Sigmoid colon (tissue), 7 donors: ENCODE results near the gene STK24. TPM values are rescaled to one million over a fixed set of nuclear protein-coding genes. Genes with fewer than 3 reads are reported as not detected.

Experiments
- DNase-seq: peaks from one replicate; pipeline ENCODE4 v3.0.0-alpha.2; 2019
- H3K27ac ChIP-seq, 4 donors: fragments of 200-600 bp; sonication (generic); one replicate each; pipeline ENCODE4 v1.5.1; 2016 to 2019; ENCODE audit warnings: mild to moderate bottlenecking in 1 of 4
- H3K27me3 ChIP-seq, 3 donors: fragments of 200-600 bp; sonication (generic); one replicate each; pipeline ENCODE4 v1.5.1; 2019; ENCODE audit warnings: mild to moderate bottlenecking in 1 of 3
- H3K36me3 ChIP-seq, 4 donors: fragments of 200-600 bp; sonication (generic); one replicate each; pipeline ENCODE4 v1.5.1; 2016 to 2019
- H3K4me1 ChIP-seq, 4 donors: fragments of 200-600 bp; sonication (generic); one replicate each; pipeline ENCODE4 v1.5.1; 2017 to 2019
- H3K4me3 ChIP-seq, 4 donors: fragments of 200-600 bp; sonication (generic); one replicate each; pipeline ENCODE4 v1.5.1; 2017 to 2019; ENCODE audit warnings: mild to moderate bottlenecking in 2 of 4, moderate library complexity in 1 of 4
- H3K9me3 ChIP-seq, 4 donors: fragments of 200-600 bp in 3 of 4; sonication (generic) in 3 of 4; one replicate each; pipeline versions ENCODE4 v1.5.1 to v1.6.1; 2013 to 2019
- EP300 ChIP-seq, 4 donors: sonication (generic); formaldehyde crosslinking; IDR thresholded peaks; one replicate each; pipeline ENCODE4 v1.6.1; 2017; ENCODE audit warnings: antibody characterized with exemption in 4 of 4
- POLR2A ChIP-seq, 2 donors: fragments of 450-650 bp; IDR thresholded peaks; one replicate each; pipeline ENCODE4 v1.6.1; 2016; ENCODE audit warnings: antibody characterized with exemption in 2 of 2, mild to moderate bottlenecking in 2 of 2, moderate library complexity in 2 of 2
- POLR2AphosphoS5 ChIP-seq, 4 donors: sonication (generic); formaldehyde crosslinking; IDR thresholded peaks; one replicate each; pipeline ENCODE4 v1.6.1; 2017; ENCODE audit warnings: antibody characterized with exemption in 4 of 4
- WGBS, 2 donors: extraction: QIAGEN DNeasy Blood & Tissue Kit; methylation state at CpG; one replicate each; pipeline ENCODE4 v1.1.7; 2013; 5-methylcytosine and 5-hydroxymethylcytosine counted together
- intact Hi-C: fragments of 100-400 bp; cut with DNase I; formaldehyde crosslinking; loops from one replicate; pipeline ENCODE4 v1.15.1; 2023
- polyA plus RNA-seq, 3 donors: library from polyadenylated mRNA; stranded (reverse); fragments of 200-250 nt; gene quantifications; one replicate each; pipeline ENCODE4 v1.2.3, GENCODE V29; 2013
- total RNA-seq, 4 donors: library from RNA; depleted of rRNA; stranded (reverse); fragments of >200 nt; gene quantifications; one replicate each; pipeline ENCODE4 v1.1.0, GENCODE V29; 2016
- TF ChIP-seq, protein P1 (sequence below), 4 experiments: fragments of 450-650 bp in 3 of 4; fragments of 200-600 bp in 1 of 4; IDR thresholded peaks; one replicate each; pipeline ENCODE4 v1.5.1; 2016 to 2019; ENCODE audit warnings: antibody characterized with exemption in 4 of 4, mild to moderate bottlenecking in 3 of 4, moderate library complexity in 2 of 4
- donor health status: healthy with polysubstance abuse.
- donor health status: Bipolar disorder and iron deficiency.
- donor health status: healthy.

Gene STK24
- total and polyA plus RNA-seq, 7 donors = 59.7 to 200 (median 78.9) TPM

DNA sequence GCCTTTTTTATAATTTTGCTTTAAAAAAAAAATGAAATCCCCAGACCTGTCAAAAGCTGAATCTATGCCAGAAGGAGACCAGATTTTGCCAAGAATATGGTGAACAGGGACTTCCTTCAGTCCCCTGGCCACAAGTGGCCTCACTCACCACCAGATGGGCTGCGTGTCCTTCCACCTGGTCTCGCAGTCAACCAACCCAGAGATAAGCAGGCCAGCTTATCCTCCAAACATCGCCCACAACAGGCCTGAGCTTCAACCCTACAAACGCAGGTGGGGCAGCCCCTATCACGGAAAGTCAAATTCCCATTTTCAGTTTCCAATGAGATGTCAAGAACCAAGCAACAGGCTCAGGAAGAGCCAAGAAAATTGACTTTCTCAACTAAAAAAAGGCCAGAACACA, 30.5 kb downstream of the STK24 start:
- DNase-seq = no peak
- Histone ChIP-seq H3K4me1 (peaks cover 0 to 61% (median 53%) of the 10 kb centered on the region in 4 donors), H3K36me3 (peaks cover 0 to 5% (median 0%) of the 10 kb centered on the region in 4 donors), H3K4me3 (no peak overlapping the region), H3K27ac (no peak overlapping the region), H3K27me3 (no peaks in the 10 kb centered on the region), H3K9me3 (no peaks in the 10 kb centered on the region)
- WGBS, 2 donors = 87 to 91% methylated on average over 5 of the region's 5 CpGs
- intact Hi-C loops = no loop called here
- TF ChIP-seq EP300 (IDR thresholded peaks at IDR 0.05) (no peak), POLR2A (IDR thresholded peaks at IDR 0.05) (no peak), POLR2AphosphoS5 (IDR thresholded peaks at IDR 0.05) (no peak)
- TF ChIP-seq, protein P1, sequence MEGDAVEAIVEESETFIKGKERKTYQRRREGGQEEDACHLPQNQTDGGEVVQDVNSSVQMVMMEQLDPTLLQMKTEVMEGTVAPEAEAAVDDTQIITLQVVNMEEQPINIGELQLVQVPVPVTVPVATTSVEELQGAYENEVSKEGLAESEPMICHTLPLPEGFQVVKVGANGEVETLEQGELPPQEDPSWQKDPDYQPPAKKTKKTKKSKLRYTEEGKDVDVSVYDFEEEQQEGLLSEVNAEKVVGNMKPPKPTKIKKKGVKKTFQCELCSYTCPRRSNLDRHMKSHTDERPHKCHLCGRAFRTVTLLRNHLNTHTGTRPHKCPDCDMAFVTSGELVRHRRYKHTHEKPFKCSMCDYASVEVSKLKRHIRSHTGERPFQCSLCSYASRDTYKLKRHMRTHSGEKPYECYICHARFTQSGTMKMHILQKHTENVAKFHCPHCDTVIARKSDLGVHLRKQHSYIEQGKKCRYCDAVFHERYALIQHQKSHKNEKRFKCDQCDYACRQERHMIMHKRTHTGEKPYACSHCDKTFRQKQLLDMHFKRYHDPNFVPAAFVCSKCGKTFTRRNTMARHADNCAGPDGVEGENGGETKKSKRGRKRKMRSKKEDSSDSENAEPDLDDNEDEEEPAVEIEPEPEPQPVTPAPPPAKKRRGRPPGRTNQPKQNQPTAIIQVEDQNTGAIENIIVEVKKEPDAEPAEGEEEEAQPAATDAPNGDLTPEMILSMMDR (IDR thresholded peaks at IDR 0.05) = no peak

DNA sequence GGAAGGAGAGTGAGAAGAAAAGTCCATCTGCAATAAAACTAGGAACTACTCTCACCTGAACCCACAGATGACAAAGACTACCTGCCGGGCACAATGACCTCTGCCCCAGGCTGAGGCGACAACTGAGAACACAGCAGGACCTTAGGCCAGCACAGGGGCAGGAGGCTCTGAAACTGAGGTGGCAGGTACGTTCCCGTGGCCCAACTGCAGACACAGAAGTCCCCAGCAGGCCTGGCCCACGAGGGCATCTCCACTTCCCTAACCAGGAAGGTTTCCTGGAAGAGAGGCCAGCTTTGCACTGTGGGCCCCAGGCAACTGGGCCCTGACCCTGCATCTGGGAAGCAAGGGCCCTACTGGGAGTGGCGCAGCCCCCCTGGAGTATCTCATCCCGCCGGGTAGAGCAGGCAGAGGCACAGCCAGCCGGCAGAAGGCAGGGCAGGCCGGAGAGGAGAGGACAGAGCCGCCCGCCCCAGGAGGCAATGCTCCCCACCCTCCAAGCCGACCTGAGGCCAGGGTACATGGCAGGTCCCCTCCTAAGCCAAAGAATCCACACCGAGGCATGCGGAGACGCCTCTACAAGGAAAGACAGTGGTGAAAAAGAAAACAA, 32.7 kb downstream of the STK24 start:
- Histone ChIP-seq H3K36me3 (no peaks in the 10 kb centered on the region), H3K27me3 (no peaks in the 10 kb centered on the region), H3K4me1 (peaks cover 0 to 77% (median 71%) of the 10 kb centered on the region in 4 donors), H3K27ac (peak overlapping the region in 3 of 4 donors; percentile 47 to 68 (median 54)), H3K4me3 (no peak overlapping the region), H3K9me3 (no peaks in the 10 kb centered on the region)
- 74 to 86% methylated on average over 16 of the region's 16 CpGs for WGBS, 2 donors
- DNase-seq = no peak
- TF ChIP-seq POLR2A (IDR thresholded peaks at IDR 0.05) = no peak
- intact Hi-C loops = no loop called here

DNA sequence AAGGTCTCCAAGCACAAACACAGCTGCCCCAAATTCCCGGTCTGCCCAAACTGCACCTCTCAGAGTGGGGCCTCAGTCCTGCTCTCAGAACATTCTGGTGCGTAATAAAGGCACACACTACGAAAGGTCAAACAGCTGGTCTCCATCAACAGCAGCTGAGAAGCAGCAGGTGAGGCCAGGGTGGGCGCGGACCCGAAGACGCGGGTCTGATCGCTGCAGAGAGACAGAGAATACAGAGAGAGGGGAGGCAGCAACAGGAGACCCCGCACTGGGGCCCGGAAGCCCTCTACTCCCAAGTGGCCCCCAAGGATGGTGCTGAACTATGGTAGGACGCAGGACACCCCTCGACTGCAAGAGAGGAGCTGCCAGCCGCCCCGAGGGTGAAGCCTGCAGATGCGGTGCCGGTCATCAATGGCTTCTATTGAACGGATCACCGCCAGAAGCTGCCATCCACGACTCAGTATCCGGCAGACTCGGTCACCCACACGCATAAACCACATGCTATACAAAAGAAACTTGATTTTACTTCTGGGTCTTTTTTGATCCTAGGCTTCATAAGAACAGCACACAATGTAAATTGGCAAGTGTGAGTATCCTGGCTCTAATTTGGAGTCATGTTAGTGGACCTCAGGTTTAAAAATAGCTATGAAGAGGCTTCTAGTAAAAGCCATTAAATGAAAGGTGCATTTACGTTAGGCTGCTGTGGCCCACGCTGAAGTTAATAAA, 33.4 kb downstream of the STK24 start:
- TF ChIP-seq, protein P1 (IDR thresholded peaks at IDR 0.05) = no peak
- TF ChIP-seq EP300 (IDR thresholded peaks at IDR 0.05) (no peak), POLR2AphosphoS5 (IDR thresholded peaks at IDR 0.05) (no peak), POLR2A (IDR thresholded peaks at IDR 0.05) (no peak)
- peak overlapping the region; percentile 47 to 68 (median 52) for H3K27ac ChIP-seq
- peaks cover 0 to 77% (median 69%) of the 10 kb centered on the region in 4 donors for H3K4me1 ChIP-seq
- H3K4me3 ChIP-seq = no peak overlapping the region
- no peaks in the 10 kb centered on the region for H3K36me3 ChIP-seq
- intact Hi-C loops = no loop called here
- no peaks in the 10 kb centered on the region for H3K27me3 ChIP-seq
- H3K9me3 ChIP-seq = no peaks in the 10 kb centered on the region
- WGBS, 2 donors = 72 to 83% methylated on average over 25 of the region's 25 CpGs
- no peak for DNase-seq

DNA sequence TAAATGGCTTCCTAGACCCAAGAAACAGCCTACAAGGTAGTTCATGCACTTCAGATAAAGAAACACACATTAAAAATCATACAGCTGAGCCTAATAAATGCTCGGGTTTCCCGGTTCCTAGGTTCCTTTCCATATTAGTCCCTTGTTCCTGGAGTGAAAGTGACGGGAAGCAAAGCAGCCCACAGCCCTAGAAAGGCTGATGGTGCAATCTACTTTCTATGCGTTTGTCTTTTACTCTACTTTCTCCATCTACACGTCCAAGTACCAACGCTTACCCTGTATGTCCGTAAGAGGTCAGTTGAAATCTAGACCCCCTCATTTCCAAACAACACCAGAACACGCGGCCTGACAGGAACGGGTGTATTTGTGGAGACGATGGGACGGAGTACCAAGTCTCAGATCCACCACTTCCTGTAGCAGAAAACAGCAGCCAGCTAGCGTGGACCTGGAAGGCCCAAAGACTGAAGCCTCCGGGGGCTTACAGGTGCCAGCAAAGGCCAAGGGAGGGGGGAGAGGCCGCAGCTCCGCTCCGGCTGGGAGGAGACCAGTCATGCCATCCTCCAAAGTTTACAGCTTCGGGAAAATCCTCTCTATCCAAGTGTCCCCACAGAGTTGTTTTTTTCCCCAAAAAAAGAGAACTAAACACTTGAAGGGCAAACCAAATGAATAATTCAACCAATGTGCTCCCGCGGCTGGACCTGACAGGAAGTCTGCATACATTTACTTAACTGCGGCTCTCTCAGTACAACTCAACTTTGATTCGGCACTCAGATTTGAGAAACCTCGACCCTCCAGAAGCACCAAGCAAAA, 34.1 kb downstream of the STK24 start:
- no peaks in the 10 kb centered on the region for H3K9me3 ChIP-seq
- H3K27me3 ChIP-seq = no peaks in the 10 kb centered on the region
- intact Hi-C loops = no loop called here
- no peaks in the 10 kb centered on the region for H3K36me3 ChIP-seq
- TF ChIP-seq POLR2AphosphoS5 (IDR thresholded peaks at IDR 0.05) (no peak), EP300 (IDR thresholded peaks at IDR 0.05) (no peak), POLR2A (IDR thresholded peaks at IDR 0.05) (no peak)
- TF ChIP-seq, protein P1 (IDR thresholded peaks at IDR 0.05) = no peak
- H3K4me3 ChIP-seq = peak overlapping the region in 1 of 4 donors; percentile 21
- peak overlapping the region; percentile 50 to 68 (median 52) for H3K27ac ChIP-seq
- peaks cover 0 to 81% (median 68%) of the 10 kb centered on the region in 4 donors for H3K4me1 ChIP-seq
- DNase-seq = peak; percentile 52
- WGBS, 2 donors = 51 to 80% methylated on average over 23 of the region's 23 CpGs
